GM12865 (cell line): ENCODE data around the gene UBE3A.

Experiments
- DNase-seq: peaks from one replicate; pipeline ENCODE4 v3.0.0; 2010; ENCODE audit warnings: low read depth
- H3K4me3 ChIP-seq: 2 replicates; pipeline ENCODE4 v1.5.1; 2011; ENCODE audit warnings: mild to moderate bottlenecking, low read depth, low read length, control low read depth
- TF ChIP-seq, protein P1 (sequence below): IDR thresholded peaks from 2 replicates; pipeline ENCODE4 v1.5.1; 2011; ENCODE audit warnings: low read length, control low read depth, low read depth, inconsistent platforms; ENCODE audit not compliant: insufficient read depth; ENCODE audit errors: missing control alignments

UBE3A gene

DNA sequence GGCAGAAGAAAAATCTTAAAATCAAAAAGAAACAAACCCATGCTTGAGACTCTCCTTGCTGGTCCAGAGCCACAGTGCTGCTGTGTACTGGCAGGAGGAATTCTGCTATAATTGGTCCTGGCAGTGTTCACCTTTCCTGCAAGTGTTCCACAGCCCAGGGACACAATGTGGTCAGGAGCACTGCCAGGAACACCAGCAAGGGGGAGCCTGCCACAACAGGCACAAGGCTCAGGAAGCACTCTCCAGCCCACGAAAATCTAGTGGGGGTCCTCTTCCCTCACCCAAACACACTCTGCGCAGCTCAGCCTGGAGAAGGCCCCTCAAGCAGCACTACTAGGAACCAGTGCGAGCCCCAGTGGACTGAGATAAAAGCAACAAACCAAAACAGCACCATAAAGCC, 92.9 kb downstream of the UBE3A start:
- DNase-seq = no peak
- no peak overlapping the region for H3K4me3 ChIP-seq
- TF ChIP-seq, protein P1, sequence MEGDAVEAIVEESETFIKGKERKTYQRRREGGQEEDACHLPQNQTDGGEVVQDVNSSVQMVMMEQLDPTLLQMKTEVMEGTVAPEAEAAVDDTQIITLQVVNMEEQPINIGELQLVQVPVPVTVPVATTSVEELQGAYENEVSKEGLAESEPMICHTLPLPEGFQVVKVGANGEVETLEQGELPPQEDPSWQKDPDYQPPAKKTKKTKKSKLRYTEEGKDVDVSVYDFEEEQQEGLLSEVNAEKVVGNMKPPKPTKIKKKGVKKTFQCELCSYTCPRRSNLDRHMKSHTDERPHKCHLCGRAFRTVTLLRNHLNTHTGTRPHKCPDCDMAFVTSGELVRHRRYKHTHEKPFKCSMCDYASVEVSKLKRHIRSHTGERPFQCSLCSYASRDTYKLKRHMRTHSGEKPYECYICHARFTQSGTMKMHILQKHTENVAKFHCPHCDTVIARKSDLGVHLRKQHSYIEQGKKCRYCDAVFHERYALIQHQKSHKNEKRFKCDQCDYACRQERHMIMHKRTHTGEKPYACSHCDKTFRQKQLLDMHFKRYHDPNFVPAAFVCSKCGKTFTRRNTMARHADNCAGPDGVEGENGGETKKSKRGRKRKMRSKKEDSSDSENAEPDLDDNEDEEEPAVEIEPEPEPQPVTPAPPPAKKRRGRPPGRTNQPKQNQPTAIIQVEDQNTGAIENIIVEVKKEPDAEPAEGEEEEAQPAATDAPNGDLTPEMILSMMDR = no peak

DNA sequence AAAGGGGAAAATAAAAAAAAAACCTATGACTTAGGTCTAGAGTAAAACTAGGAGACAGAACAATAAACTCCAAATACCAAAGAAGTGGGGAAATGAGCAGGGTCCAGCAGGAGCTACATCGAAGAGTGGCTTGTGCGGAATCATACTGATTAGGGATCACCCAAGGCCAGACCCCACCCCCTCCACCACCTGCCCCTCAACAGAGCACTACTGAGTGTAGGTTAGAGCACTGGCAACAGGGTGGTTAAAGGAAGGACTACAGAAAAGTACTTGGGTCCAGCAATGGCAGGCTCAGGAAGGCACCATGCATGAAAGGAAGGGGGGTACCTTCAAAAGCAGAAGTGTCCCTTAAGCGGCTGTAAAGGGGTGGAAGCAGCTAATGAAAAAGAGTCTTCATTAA, 96.2 kb downstream of the UBE3A start:
- TF ChIP-seq, protein P1 = no peak
- DNase-seq = no peak

DNA sequence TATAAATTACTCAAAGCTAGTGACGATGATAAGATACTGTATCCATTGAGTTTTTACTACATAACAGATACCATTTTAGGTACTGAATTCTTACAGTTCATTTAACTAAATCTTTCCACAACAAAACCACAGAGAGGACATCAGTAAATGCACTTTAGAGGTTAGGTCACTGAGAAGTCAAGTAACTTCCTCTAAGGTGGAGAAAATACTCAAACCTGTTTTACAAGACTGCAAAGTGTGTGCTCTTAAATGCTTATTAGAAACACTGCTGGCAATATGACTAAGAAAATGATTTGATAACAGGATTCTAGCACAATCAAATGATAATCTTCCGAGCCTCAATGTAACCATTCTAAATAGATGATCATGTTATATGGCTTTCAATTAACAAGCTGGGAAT, 99.4 kb downstream of the UBE3A start:
- DNase-seq = no peak
- no peak overlapping the region for H3K4me3 ChIP-seq
- TF ChIP-seq, protein P1 = no peak

More for the DNA sequence above, 96.2 kb downstream of the UBE3A start:
- H3K4me3 ChIP-seq = no peak overlapping the region

DNA sequence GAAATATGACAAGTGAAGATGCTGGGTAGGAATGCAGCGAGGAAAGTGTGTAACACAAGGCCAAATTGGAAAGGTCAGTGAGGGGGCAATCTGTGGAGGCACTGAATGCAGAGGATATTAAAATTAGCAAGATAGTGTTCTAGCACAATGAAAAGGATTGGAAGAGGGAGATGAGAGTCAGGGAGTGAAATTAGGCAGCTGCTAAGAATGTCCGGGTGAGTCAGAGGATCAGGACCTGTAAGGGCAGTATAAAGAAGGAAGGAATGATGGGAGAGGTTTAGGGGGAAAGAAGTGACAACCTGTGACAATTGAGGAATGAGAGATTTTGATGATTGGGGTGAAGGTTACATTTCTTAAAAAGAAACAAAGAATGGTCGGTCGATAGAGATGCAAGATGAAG, 103.5 kb downstream of the UBE3A start:
- TF ChIP-seq, protein P1 = no peak

DNA sequence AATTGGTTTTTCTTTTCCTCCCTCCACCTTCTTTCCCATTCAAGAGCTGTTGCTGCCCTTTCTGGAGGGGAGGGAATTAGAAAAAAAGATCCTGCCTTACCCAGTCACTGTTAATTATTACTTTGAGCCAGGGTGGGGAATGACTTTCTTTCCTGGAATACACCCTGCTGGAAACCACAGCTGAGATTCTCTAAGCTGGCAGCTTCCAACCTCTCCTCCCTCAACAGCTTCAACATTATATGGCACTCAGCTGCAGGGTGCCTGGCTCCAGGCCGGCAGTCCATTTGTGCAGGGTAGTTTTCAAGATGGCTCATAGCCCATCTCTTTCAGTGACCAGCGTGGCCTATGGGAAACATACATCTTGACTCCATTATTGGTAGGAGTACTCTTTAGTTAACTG, 105.8 kb downstream of the UBE3A start:
- TF ChIP-seq, protein P1 = no peak
- no peak for DNase-seq
- H3K4me3 ChIP-seq = no peak overlapping the region

More for the DNA sequence above, 103.5 kb downstream of the UBE3A start:
- DNase-seq = no peak
- no peak overlapping the region for H3K4me3 ChIP-seq

DNA sequence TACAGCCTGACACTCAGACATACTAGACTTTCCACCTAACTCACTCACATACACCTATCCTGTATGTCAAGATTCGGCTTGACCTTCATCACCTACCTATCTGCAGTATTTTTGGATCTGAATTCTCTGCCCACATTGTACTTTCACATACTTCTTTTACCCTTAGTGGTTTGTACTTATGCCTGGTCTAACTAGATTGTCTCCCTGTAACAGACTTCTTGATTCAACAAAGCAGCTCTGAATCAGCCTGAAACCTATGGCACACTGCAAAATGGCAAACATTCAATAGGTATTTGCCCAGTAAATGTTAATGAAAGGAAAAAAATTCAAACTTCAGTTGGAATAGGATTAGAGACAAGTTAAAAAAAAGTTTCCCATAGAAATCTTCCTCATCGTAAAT, 106.5 kb downstream of the UBE3A start:
- no peak overlapping the region for H3K4me3 ChIP-seq
- TF ChIP-seq, protein P1 = no peak
- DNase-seq = no peak

DNA sequence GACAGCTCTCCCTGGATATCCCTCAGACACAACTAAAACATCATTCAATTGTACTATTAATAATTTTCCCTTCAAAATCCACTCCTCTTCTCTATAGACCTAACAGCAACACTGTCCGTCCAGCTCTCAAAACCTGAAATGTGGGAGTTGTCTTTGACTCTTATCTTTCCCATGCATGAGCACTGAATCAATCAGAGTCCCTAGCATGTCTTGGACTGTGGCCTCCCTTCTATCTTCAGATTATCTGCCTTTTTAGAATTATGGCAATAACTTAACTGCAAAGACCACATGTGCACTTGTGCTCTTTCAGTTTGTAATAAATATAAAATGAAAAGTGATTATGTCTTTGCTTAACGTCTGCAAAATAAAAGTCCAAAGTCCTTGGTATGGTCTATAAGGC, 107.0 kb downstream of the UBE3A start:
- TF ChIP-seq, protein P1 = no peak
- no peak for DNase-seq
- no peak overlapping the region for H3K4me3 ChIP-seq
